GM10266 (cell line): ENCODE results near the gene CCDC137.

Source experiments
- DNase-seq: peaks from one replicate; pipeline ENCODE4 v3.0.0; 2012; ENCODE audit errors: extremely low spot score
- CTCF ChIP-seq: IDR thresholded peaks from 2 replicates; pipeline ENCODE4 v1.5.1; 2012; ENCODE audit warnings: mild to moderate bottlenecking, low read depth; ENCODE audit not compliant: control insufficient read depth, insufficient read depth; ENCODE audit errors: missing control alignments

Gene CCDC137

GRCh38 chr17:81635973-81636504 is 30.5 kb upstream of the CCDC137 start:
- TF ChIP-seq CTCF: no peak
- peak; percentile 51 for DNase-seq

- TF ChIP-seq CTCF: no peak
- DNase-seq: peak; percentile 99
Observed at GRCh38 chr17:81636505-81637288, 29.8 kb upstream of the CCDC137 start, which contains the start of the genes NPLOC4 and TSPAN10. Gene NPLOC4, minus strand, starts transcription at chr17:81637112. Its CDS starts 182 bp downstream, at chr17:81636930. Gene TSPAN10, plus strand, starts transcription at chr17:81637196. Its CDS starts 5,217 bp downstream, at chr17:81642413.

- no peak for TF ChIP-seq CTCF
Observed at GRCh38 chr17:81638683-81639082, 27.9 kb upstream of the CCDC137 start.

GRCh38 chr17:81640011-81640410 is 26.5 kb upstream of the CCDC137 start:
- no peak for DNase-seq
- TF ChIP-seq CTCF: no peak

More at GRCh38 chr17:81638683-81639082, 27.9 kb upstream of the CCDC137 start:
- no peak for DNase-seq

- DNase-seq: no peak
- TF ChIP-seq CTCF: no peak
Observed at GRCh38 chr17:81641825-81642489, 24.6 kb upstream of the CCDC137 start.

GRCh38 chr17:81644496-81644895 is 22.0 kb upstream of the CCDC137 start:
- TF ChIP-seq CTCF: no peak
- no peak for DNase-seq
